Vagina (tissue), 2 donors: ENCODE results near the gene SPAG9. TPM values are rescaled to one million over a fixed set of nuclear protein-coding genes. Genes with fewer than 3 reads are reported as not detected.
A peak's percentile ranks its signal among the peaks of the same experiment; 100 is the strongest.

ENCODE experiments used
- DNase-seq, 2 donors: peaks; one replicate each; pipeline ENCODE4 v3.0.0-alpha.2; 2017; ENCODE audit errors: extremely low spot score in 2 of 2
- H3K27ac ChIP-seq: fragments of 200-600 bp; sonication (generic); one replicate; pipeline ENCODE4 v1.5.1; 2019
- H3K27me3 ChIP-seq: fragments of 200-600 bp; sonication (generic); one replicate; pipeline ENCODE4 v1.5.1; 2019
- H3K36me3 ChIP-seq, 2 donors: fragments of 200-600 bp; sonication (generic); one replicate each; pipeline ENCODE4 v1.5.1; 2017 to 2019
- H3K4me1 ChIP-seq: fragments of 200-600 bp; sonication (generic); one replicate; pipeline ENCODE4 v1.5.1; 2019
- H3K4me3 ChIP-seq, 2 donors: fragments of 200-600 bp; sonication (generic); 1 replicate in 1 of 2; 2 replicates in 1 of 2; pipeline ENCODE4 v1.5.1; 2016 to 2019
- H3K9me3 ChIP-seq: fragments of 200-600 bp; sonication (generic); one replicate; pipeline ENCODE4 v1.5.1; 2019
- POLR2A ChIP-seq, 2 donors: fragments of 450-650 bp; IDR thresholded peaks; one replicate each; pipeline ENCODE4 v1.6.1; 2017; ENCODE audit warnings: antibody characterized with exemption in 2 of 2, mild to moderate bottlenecking in 2 of 2, moderate library complexity in 2 of 2
- POLR2AphosphoS5 ChIP-seq, 2 donors: sonication (generic); formaldehyde crosslinking; IDR thresholded peaks; one replicate each; pipeline ENCODE4 v1.9.0; 2017; ENCODE audit warnings: antibody characterized with exemption in 2 of 2, mild to moderate bottlenecking in 2 of 2, low read depth in 1 of 2; ENCODE audit not compliant: insufficient read depth in 1 of 2
- intact Hi-C: fragments of 100-400 bp; cut with DNase I; formaldehyde crosslinking; loops from one replicate; pipeline ENCODE4 v1.15.1; 2023
- total RNA-seq: library from RNA; depleted of rRNA; stranded (reverse); fragments of >200 nt; gene quantifications from one replicate; pipeline ENCODE4 v1.2.3, GENCODE V29; 2016
- TF ChIP-seq, protein P1 (sequence below), 3 experiments: fragments of 450-650 bp in 2 of 3; fragments of 200-600 bp in 1 of 3; sonication (generic) in 1 of 3; IDR thresholded peaks; one replicate each; pipeline ENCODE4 v1.5.1; 2017 to 2019; ENCODE audit warnings: antibody characterized with exemption in 3 of 3, mild to moderate bottlenecking in 2 of 3, moderate library complexity in 2 of 3

The SPAG9 gene
- total RNA-seq, 1 donor from 2014 or later = 92.6 TPM

GRCh38 chr17:50957600-50958575 is 162.8 kb downstream of the SPAG9 start:
- intact Hi-C loops = no loop called here
- DNase-seq = no peak

DNA sequence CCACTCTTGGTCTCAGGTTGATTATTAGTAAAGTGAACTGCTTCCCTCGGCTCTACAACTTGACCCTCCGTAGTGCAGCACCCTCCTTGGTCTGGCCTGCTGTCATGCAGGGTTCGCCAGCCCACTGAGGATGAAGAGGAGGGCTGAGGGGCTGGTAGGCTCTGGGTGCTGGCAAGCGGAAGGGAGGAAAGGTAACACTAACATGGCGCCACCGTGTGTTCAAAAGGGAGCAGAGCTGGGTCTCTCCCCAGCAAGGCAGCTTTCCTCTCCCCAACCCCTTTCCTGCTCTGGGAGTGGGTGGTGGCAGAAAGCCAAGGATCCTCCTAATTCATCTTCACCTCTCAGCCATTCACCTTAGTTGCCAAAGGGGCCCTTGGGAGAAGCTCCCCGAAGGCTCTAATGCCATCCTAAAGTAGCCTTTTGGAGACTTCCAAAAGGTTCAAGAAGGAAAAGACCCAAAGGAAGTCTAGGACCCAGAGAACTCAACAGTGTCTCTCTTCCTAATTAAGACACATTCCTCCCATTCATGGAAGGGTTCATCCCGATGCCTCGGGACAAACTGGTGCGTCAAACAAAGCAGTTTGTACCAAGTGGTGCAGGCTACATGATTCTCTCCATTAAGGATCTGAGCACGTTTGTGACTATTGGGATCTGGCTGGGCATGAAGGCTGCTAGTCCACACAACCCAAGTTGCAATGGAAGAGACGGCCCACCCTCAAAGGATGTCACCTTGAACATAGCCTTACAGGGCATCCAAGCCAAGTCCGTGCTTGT is 163.7 kb downstream of the SPAG9 start:
- Histone ChIP-seq H3K36me3 (peaks cover 0 to 7% of the 10 kb centered on the region in 2 donors), H3K27ac (peak overlapping the region; percentile 93), H3K4me1 (peaks cover 51% of the 10 kb centered on the region), H3K4me3 (no peak overlapping the region), H3K9me3 (no peaks in the 10 kb centered on the region), H3K27me3 (no peaks in the 10 kb centered on the region)
- intact Hi-C loops = no loop called here
- TF ChIP-seq, protein P1, sequence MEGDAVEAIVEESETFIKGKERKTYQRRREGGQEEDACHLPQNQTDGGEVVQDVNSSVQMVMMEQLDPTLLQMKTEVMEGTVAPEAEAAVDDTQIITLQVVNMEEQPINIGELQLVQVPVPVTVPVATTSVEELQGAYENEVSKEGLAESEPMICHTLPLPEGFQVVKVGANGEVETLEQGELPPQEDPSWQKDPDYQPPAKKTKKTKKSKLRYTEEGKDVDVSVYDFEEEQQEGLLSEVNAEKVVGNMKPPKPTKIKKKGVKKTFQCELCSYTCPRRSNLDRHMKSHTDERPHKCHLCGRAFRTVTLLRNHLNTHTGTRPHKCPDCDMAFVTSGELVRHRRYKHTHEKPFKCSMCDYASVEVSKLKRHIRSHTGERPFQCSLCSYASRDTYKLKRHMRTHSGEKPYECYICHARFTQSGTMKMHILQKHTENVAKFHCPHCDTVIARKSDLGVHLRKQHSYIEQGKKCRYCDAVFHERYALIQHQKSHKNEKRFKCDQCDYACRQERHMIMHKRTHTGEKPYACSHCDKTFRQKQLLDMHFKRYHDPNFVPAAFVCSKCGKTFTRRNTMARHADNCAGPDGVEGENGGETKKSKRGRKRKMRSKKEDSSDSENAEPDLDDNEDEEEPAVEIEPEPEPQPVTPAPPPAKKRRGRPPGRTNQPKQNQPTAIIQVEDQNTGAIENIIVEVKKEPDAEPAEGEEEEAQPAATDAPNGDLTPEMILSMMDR (IDR thresholded peaks at IDR 0.05) = peak in 2 of 3 experiments; percentile 47 to 51
- TF ChIP-seq POLR2AphosphoS5 (IDR thresholded peaks at IDR 0.05; ENCODE audit: insufficient read depth in 1 of 2, low read depth in 1 of 2) = no peak
- peak in 1 of 2 donors; percentile 79 for DNase-seq

More at GRCh38 chr17:50957600-50958575, 162.8 kb downstream of the SPAG9 start:
- H3K9me3 ChIP-seq = no peaks in the 10 kb centered on the region
- no peak overlapping the region for H3K4me3 ChIP-seq
- H3K27me3 ChIP-seq = no peaks in the 10 kb centered on the region
- peaks cover 55% of the 10 kb centered on the region for H3K4me1 ChIP-seq
- peak overlapping the region; percentile 40 for H3K27ac ChIP-seq
- peaks cover 0 to 7% of the 10 kb centered on the region in 2 donors for H3K36me3 ChIP-seq
- TF ChIP-seq POLR2A (IDR thresholded peaks at IDR 0.05) (no peak), POLR2AphosphoS5 (IDR thresholded peaks at IDR 0.05; ENCODE audit: insufficient read depth in 1 of 2, low read depth in 1 of 2) (no peak)
- TF ChIP-seq, protein P1 (IDR thresholded peaks at IDR 0.05) = no peak

DNA sequence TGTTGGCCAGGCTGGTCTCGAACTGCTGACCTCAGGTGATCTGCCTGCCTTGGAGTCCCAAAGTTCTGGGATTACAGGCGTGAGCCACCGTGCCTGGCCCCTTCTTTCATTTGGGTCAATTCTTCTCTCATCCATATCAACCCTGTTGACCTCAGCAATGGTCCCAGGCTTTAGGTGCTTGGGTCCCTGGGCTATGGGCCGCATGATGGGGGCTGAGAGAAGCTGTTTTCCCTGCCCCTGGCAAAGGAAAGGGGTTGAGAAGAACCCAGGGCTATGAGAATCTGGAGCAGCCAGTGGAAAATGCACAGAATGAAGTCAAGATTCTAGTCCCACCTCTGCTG is 164.3 kb downstream of the SPAG9 start:
- intact Hi-C loops = no loop called here
- Histone ChIP-seq H3K4me3 (no peak overlapping the region), H3K27me3 (no peaks in the 10 kb centered on the region), H3K36me3 (peaks cover 0 to 7% of the 10 kb centered on the region in 2 donors), H3K27ac (peak overlapping the region; percentile 93), H3K9me3 (no peaks in the 10 kb centered on the region), H3K4me1 (peaks cover 46% of the 10 kb centered on the region)
- no peak for DNase-seq
- no peak for TF ChIP-seq POLR2AphosphoS5 (IDR thresholded peaks at IDR 0.05; ENCODE audit: insufficient read depth in 1 of 2, low read depth in 1 of 2)
- TF ChIP-seq POLR2A (IDR thresholded peaks at IDR 0.05) = no peak
- TF ChIP-seq, protein P1 (IDR thresholded peaks at IDR 0.05) = no peak

- peaks cover 45% of the 10 kb centered on the region for H3K4me1 ChIP-seq
- H3K27ac ChIP-seq = peak overlapping the region; percentile 93
- H3K9me3 ChIP-seq = no peaks in the 10 kb centered on the region
- DNase-seq = peak in 1 of 2 donors; percentile 43
- peak in 1 of 2 donors; percentile 72 for TF ChIP-seq POLR2AphosphoS5 (IDR thresholded peaks at IDR 0.05; ENCODE audit: insufficient read depth in 1 of 2, low read depth in 1 of 2)
- no peak for TF ChIP-seq POLR2A (IDR thresholded peaks at IDR 0.05)
- H3K27me3 ChIP-seq = no peaks in the 10 kb centered on the region
- H3K36me3 ChIP-seq = peaks cover 0 to 7% of the 10 kb centered on the region in 2 donors
- intact Hi-C loops = no loop called here
- H3K4me3 ChIP-seq = no peak overlapping the region
These were observed 165.0 kb downstream of the SPAG9 start for GRCh38 chr17:50955667-50956120.

- peaks cover 49% of the 10 kb centered on the region for H3K4me1 ChIP-seq
These were observed 165.5 kb downstream of the SPAG9 start for GRCh38 chr17:50955160-50955559.

More at GRCh38 chr17:50955160-50955559, 165.5 kb downstream of the SPAG9 start:
- no peak overlapping the region for H3K4me3 ChIP-seq
- H3K27ac ChIP-seq = peak overlapping the region; percentile 93
- H3K27me3 ChIP-seq = no peaks in the 10 kb centered on the region
- no peaks in the 10 kb centered on the region for H3K9me3 ChIP-seq
- DNase-seq = peak in 1 of 2 donors; percentile 81
- intact Hi-C loops = no loop called here
- peaks cover 0 to 7% of the 10 kb centered on the region in 2 donors for H3K36me3 ChIP-seq
- TF ChIP-seq POLR2AphosphoS5 (IDR thresholded peaks at IDR 0.05; ENCODE audit: insufficient read depth in 1 of 2, low read depth in 1 of 2) (no peak), POLR2A (IDR thresholded peaks at IDR 0.05) (no peak)
- TF ChIP-seq, protein P1 (IDR thresholded peaks at IDR 0.05) = no peak
